GM18526 (cell line): Measurements from ENCODE around the gene RBBP5.

Source experiments
- POLR2A ChIP-seq: IDR thresholded peaks from 3 replicates; pipeline ENCODE4 v1.6.1; 2011; ENCODE audit not compliant: insufficient read length; ENCODE audit errors: extremely low read depth

Gene RBBP5

GRCh38 chr1:205091043-205091740, 30.6 kb downstream of the RBBP5 start:
- TF ChIP-seq POLR2A, result no peak

GRCh38 chr1:205088341-205088740, 33.4 kb downstream of the RBBP5 start:
- no peak for TF ChIP-seq POLR2A

- TF ChIP-seq POLR2A, result no peak
Observed at GRCh38 chr1:205084360-205084759, 37.4 kb downstream of the RBBP5 start, which contains the start of gene TMEM81. TMEM81 (minus strand) TSS chr1:205084460; CDS start chr1:205084320, 140 bp downstream.

GRCh38 chr1:205082431-205082830, 39.3 kb downstream of the RBBP5 start:
- no peak for TF ChIP-seq POLR2A

GRCh38 chr1:205077934-205078311, 43.9 kb downstream of the RBBP5 start:
- no peak for TF ChIP-seq POLR2A

- no peak for TF ChIP-seq POLR2A
Observed at GRCh38 chr1:205077158-205077933, 44.4 kb downstream of the RBBP5 start.

- no peak for TF ChIP-seq POLR2A
Observed at GRCh38 chr1:205076245-205076761, 45.5 kb downstream of the RBBP5 start.

- TF ChIP-seq POLR2A, result no peak
Observed at GRCh38 chr1:205075642-205076155, 46.1 kb downstream of the RBBP5 start.

- no peak for TF ChIP-seq POLR2A
Observed at GRCh38 chr1:205074513-205074912, 47.3 kb downstream of the RBBP5 start.

- no peak for TF ChIP-seq POLR2A
Observed at GRCh38 chr1:205074084-205074483, 47.7 kb downstream of the RBBP5 start.

- TF ChIP-seq POLR2A, result no peak
Observed at GRCh38 chr1:205073511-205073910, 48.3 kb downstream of the RBBP5 start.

- TF ChIP-seq POLR2A, result no peak
Observed at GRCh38 chr1:205072881-205073280, 48.9 kb downstream of the RBBP5 start.

- TF ChIP-seq POLR2A, result no peak
Observed at GRCh38 chr1:205072286-205072685, 49.5 kb downstream of the RBBP5 start.

- TF ChIP-seq POLR2A, result no peak
Observed at GRCh38 chr1:205071801-205072200, 50.0 kb downstream of the RBBP5 start.

GRCh38 chr1:205071028-205071409, 50.8 kb downstream of the RBBP5 start:
- no peak for TF ChIP-seq POLR2A

- no peak for TF ChIP-seq POLR2A
Observed at GRCh38 chr1:205069371-205070125, 52.2 kb downstream of the RBBP5 start.

- TF ChIP-seq POLR2A, result no peak
Observed at GRCh38 chr1:205068457-205069040, 53.2 kb downstream of the RBBP5 start.
